Hepatocyte (in vitro differentiated cells): Measurements from ENCODE around the gene REV1. TPM values are rescaled to one million over a fixed set of nuclear protein-coding genes. Genes with fewer than 3 reads are reported as not detected.

Experiments used
- DNase-seq: peaks from one replicate; pipeline ENCODE4 v3.0.0-alpha.2; 2016; ENCODE audit warnings: low spot score
- H2AFZ ChIP-seq: fragments of 200-600 bp; sonication (generic); 2 replicates; pipeline ENCODE4 v1.6.0; 2016; ENCODE audit warnings: antibody characterized with exemption, mild to moderate bottlenecking
- H3K27ac ChIP-seq: fragments of 200-600 bp; sonication (generic); 2 replicates; pipeline ENCODE4 v1.5.1; 2016; ENCODE audit warnings: mild to moderate bottlenecking
- H3K27me3 ChIP-seq: fragments of 200-600 bp; sonication (generic); 2 replicates; pipeline ENCODE4 v1.6.1; 2016
- H3K36me3 ChIP-seq: fragments of 200-600 bp; sonication (generic); replicated peaks from 2 replicates; pipeline ENCODE4 v1.5.1; 2016; ENCODE audit warnings: low read depth; ENCODE audit not compliant: insufficient read depth
- H3K4me1 ChIP-seq: fragments of 200-600 bp; sonication (generic); 2 replicates; pipeline ENCODE4 v1.5.1; 2016; ENCODE audit warnings: mild to moderate bottlenecking, moderate library complexity; ENCODE audit not compliant: insufficient read depth
- H3K4me2 ChIP-seq: fragments of 200-600 bp; sonication (generic); 2 replicates; pipeline ENCODE4 v1.6.0; 2016
- H3K4me3 ChIP-seq: fragments of 200-600 bp; sonication (generic); 2 replicates; pipeline ENCODE4 v1.5.1; 2016; ENCODE audit warnings: mild to moderate bottlenecking
- H3K79me2 ChIP-seq: fragments of 200-600 bp; sonication (generic); 2 replicates; pipeline ENCODE4 v1.6.0; 2017; ENCODE audit warnings: mild to moderate bottlenecking
- H3K9me2 ChIP-seq: fragments of 200-600 bp; sonication (generic); replicated peaks from 2 replicates; pipeline ENCODE4 v1.6.0; 2017; ENCODE audit warnings: mild to moderate bottlenecking; ENCODE audit not compliant: insufficient read depth
- H3K9me3 ChIP-seq: fragments of 200-600 bp; sonication (generic); 2 replicates; pipeline ENCODE4 v1.5.1; 2016; ENCODE audit warnings: low read depth, mild to moderate bottlenecking
- H4K20me1 ChIP-seq: fragments of 200-600 bp; sonication (generic); 2 replicates; pipeline ENCODE4 v1.6.0; 2016; ENCODE audit warnings: mild to moderate bottlenecking; ENCODE audit not compliant: insufficient read depth, poor library complexity, severe bottlenecking
- EZH2 ChIP-seq: fragments of 200-600 bp; sonication (generic); IDR thresholded peaks from 2 replicates; pipeline ENCODE4 v1.6.1; 2016; ENCODE audit warnings: antibody characterized with exemption, mild to moderate bottlenecking, borderline replicate concordance
- EZH2phosphoT487 ChIP-seq: fragments of 200-600 bp; sonication (generic); IDR thresholded peaks from one replicate; pipeline ENCODE4 v1.6.1; 2018; ENCODE audit warnings: antibody characterized with exemption, mild to moderate bottlenecking, low read depth, moderate library complexity; ENCODE audit not compliant: unreplicated experiment, severe bottlenecking
- WGBS: methylation state at CpG from one replicate; pipeline ENCODE4 v1.1.6; 2016; ENCODE audit warnings: low lambda C conversion rate; ENCODE audit errors: missing lambda C conversion rate; 5-methylcytosine and 5-hydroxymethylcytosine counted together
- polyA plus RNA-seq: library from polyadenylated mRNA; unstranded; fragments of >200 nt; fragmentation: Nextera tagmentation; extraction: Ambion mirVana; gene quantifications from 2 replicates; pipeline ENCODE4 v1.2.1, GENCODE V29; 2016
- total RNA-seq: library from RNA; depleted of rRNA; stranded (reverse); fragments of >200 nt; gene quantifications from 2 replicates; pipeline ENCODE4 v1.2.3, GENCODE V29; 2014
- TF ChIP-seq, protein P1 (sequence below): fragments of 200-600 bp; sonication (generic); IDR thresholded peaks from 2 replicates; pipeline ENCODE4 v1.5.1; 2016; ENCODE audit warnings: antibody characterized with exemption, mild to moderate bottlenecking; ENCODE audit not compliant: poor library complexity

The REV1 gene
- total and polyA plus RNA-seq, 2 experiments from 2014 or later: 25.9 to 31.2 TPM

DNA sequence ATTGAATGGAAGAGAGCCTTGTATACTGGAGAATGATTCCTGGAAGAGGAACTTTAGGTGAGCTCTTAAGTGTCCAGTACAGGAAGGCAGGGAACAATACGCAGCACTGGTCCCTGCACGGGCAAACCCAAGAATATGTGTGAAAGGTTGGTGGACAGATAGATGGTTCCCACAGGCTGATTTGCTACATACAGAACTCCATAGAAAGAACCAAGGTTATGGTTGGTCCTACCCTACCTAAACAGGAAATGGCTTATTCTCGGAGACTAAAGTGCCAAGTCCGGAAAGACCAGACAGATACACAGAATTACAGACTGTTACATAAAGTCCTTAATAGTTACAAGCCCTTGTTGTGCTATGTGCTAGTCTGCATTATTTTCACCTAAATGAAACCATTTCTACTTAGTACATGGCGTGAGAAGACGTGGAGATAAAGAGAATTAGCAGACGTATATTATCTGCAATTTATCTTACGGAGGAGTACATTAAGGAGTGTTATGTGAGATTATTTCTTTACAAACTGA is 1.2 kb downstream of the REV1 start:
- Histone ChIP-seq H3K9me3 (no peaks in the 10 kb centered on the region), H2AFZ (peak overlapping the region; percentile 41), H3K4me2 (peak overlapping the region; percentile 74), H3K27ac (peak overlapping the region; percentile 99), H3K9me2 (no peaks in the 10 kb centered on the region), H3K4me3 (peak overlapping the region; percentile 96), H3K27me3 (no peaks in the 10 kb centered on the region), H4K20me1 (peaks cover 32% of the 10 kb centered on the region), H3K79me2 (peaks cover 42% of the 10 kb centered on the region), H3K4me1 (peaks cover 24% of the 10 kb centered on the region), H3K36me3 (no peaks in the 10 kb centered on the region)
- peak; percentile 39 for DNase-seq
- WGBS: 4% methylated on average over 8 of the region's 8 CpGs
- TF ChIP-seq EZH2: no peak
- TF ChIP-seq, protein P1, sequence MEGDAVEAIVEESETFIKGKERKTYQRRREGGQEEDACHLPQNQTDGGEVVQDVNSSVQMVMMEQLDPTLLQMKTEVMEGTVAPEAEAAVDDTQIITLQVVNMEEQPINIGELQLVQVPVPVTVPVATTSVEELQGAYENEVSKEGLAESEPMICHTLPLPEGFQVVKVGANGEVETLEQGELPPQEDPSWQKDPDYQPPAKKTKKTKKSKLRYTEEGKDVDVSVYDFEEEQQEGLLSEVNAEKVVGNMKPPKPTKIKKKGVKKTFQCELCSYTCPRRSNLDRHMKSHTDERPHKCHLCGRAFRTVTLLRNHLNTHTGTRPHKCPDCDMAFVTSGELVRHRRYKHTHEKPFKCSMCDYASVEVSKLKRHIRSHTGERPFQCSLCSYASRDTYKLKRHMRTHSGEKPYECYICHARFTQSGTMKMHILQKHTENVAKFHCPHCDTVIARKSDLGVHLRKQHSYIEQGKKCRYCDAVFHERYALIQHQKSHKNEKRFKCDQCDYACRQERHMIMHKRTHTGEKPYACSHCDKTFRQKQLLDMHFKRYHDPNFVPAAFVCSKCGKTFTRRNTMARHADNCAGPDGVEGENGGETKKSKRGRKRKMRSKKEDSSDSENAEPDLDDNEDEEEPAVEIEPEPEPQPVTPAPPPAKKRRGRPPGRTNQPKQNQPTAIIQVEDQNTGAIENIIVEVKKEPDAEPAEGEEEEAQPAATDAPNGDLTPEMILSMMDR: no peak
- no peak for TF ChIP-seq EZH2phosphoT487

DNA sequence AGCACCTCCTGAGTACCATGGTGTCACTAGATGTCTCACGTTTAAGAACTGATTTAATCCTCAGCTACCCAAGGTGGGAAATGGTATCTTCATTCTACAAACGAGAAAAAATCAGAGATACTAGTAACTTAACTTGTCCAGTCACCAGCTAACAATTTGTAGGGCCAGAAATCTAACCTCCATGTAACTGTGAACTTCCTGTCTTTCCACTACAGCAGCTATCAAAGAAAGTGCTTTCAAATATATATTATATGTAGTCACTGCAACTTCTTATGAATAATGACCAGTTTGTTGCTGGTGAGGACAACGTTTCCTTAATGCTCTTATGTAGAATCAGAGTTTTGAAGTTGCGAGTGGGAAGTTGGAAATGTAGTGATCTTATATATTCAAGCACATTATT is 1.9 kb downstream of the REV1 start:
- no peaks in the 10 kb centered on the region for H3K9me2 ChIP-seq
- H2AFZ ChIP-seq: no peak overlapping the region
- peaks cover 49% of the 10 kb centered on the region for H3K79me2 ChIP-seq
- no peaks in the 10 kb centered on the region for H3K36me3 ChIP-seq
- H3K27me3 ChIP-seq: no peaks in the 10 kb centered on the region
- no peak overlapping the region for H3K27ac ChIP-seq
- H4K20me1 ChIP-seq: peaks cover 39% of the 10 kb centered on the region
- no peak for TF ChIP-seq EZH2
- TF ChIP-seq, protein P1: no peak
- no peak for TF ChIP-seq EZH2phosphoT487
- H3K4me1 ChIP-seq: peaks cover 24% of the 10 kb centered on the region
- H3K9me3 ChIP-seq: no peaks in the 10 kb centered on the region
- no peak for DNase-seq
- no CpG with 5 or more reads among the region's 4 CpGs for WGBS
- no peak overlapping the region for H3K4me2 ChIP-seq
- H3K4me3 ChIP-seq: no peak overlapping the region

DNA sequence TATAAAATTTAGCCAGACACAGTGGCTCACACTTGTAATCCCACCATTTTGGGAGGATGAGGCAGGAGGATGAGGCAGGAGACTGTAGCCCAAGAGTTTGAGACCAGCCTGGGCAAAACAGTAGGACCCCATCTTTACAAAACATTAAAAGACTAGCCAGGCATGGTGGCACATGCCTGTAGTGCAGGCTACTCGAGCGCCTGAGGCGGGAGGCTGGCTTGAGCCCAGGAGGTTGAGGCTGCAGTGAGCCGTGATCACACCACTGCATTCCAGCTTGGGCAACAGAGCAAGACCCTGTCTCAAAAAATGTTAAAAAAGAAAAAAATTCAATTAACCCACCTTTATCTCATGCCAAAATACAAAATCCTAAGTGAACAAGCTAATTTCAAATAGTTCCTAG is 4.0 kb downstream of the REV1 start:
- Histone ChIP-seq H3K4me1 (peaks cover 26% of the 10 kb centered on the region), H3K27ac (no peak overlapping the region), H3K9me3 (no peaks in the 10 kb centered on the region), H3K36me3 (no peaks in the 10 kb centered on the region), H3K9me2 (no peaks in the 10 kb centered on the region), H3K4me2 (peak overlapping the region; percentile 47), H4K20me1 (peaks cover 60% of the 10 kb centered on the region), H3K79me2 (peaks cover 70% of the 10 kb centered on the region), H3K27me3 (no peaks in the 10 kb centered on the region), H3K4me3 (no peak overlapping the region), H2AFZ (no peak overlapping the region)
- 79% methylated on average over 4 of the region's 4 CpGs for WGBS
- TF ChIP-seq EZH2 (no peak), EZH2phosphoT487 (no peak)
- TF ChIP-seq, protein P1: no peak
- no peak for DNase-seq

DNA sequence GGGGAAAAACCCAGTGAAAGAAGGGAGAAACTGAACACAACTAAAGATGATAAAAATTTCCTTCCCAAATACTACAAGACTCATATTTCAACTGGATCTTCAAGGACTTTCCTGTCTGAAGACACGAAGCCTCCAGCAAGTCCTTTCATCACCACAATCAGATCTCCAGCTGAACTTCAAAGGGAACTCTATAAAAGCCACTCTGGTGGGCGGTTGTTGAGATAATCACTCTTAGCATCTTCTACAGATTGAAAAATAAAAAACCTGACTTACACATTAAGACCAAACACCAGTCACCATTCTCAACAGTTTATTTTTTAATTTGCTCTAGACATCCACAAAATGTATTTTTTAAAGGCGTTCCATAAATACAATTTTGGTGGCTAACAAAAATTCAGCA is 4.4 kb downstream of the REV1 start:
- no peaks in the 10 kb centered on the region for H3K27me3 ChIP-seq
- H3K27ac ChIP-seq: no peak overlapping the region
- H4K20me1 ChIP-seq: peaks cover 63% of the 10 kb centered on the region
- no peaks in the 10 kb centered on the region for H3K36me3 ChIP-seq
- H3K9me3 ChIP-seq: no peaks in the 10 kb centered on the region
- H2AFZ ChIP-seq: no peak overlapping the region
- 58% methylated on average over 3 of the region's 3 CpGs for WGBS
- peak overlapping the region; percentile 47 for H3K4me2 ChIP-seq
- H3K4me3 ChIP-seq: no peak overlapping the region
- peaks cover 74% of the 10 kb centered on the region for H3K79me2 ChIP-seq
- no peaks in the 10 kb centered on the region for H3K9me2 ChIP-seq
- TF ChIP-seq, protein P1: no peak
- TF ChIP-seq EZH2: no peak
- no peak for TF ChIP-seq EZH2phosphoT487
- H3K4me1 ChIP-seq: peaks cover 27% of the 10 kb centered on the region
- no peak for DNase-seq
